AG04449 (cell line): ENCODE measurements around the gene RCAN2.

Source experiments
- CTCF ChIA-PET: fragments of 350-600 bp; formaldehyde crosslinking; extraction: SDS; loops from one replicate; lab custom pipeline; 2021; ENCODE audit warnings: antibody characterized with exemption; lab: Yijun Ruan, JAX
- POLR2A ChIA-PET: fragments of 400-600, 350-600 bp; formaldehyde crosslinking; extraction: SDS; loops from one replicate; lab custom pipeline; 2020; ENCODE audit warnings: antibody characterized with exemption, inconsistent platforms; lab: Yijun Ruan, JAX
- DNase-seq: peaks from one replicate; pipeline ENCODE4 v3.0.0-alpha.2; 2010; ENCODE audit warnings: low read depth, low spot score
- H3K4me3 ChIP-seq: 2 replicates; pipeline ENCODE4 v1.5.1; 2011; ENCODE audit warnings: low read depth, mild to moderate bottlenecking, control low read depth, low read length
- CTCF ChIP-seq: IDR thresholded peaks from one replicate; pipeline ENCODE4 v1.5.1; 2011; ENCODE audit warnings: mild to moderate bottlenecking, moderate library complexity, low read length, control low read depth, inconsistent platforms; ENCODE audit not compliant: insufficient read depth; ENCODE audit errors: missing control alignments

The RCAN2 gene

GRCh38 chr6:46299253-46299652 lies 192.0 kb downstream of the RCAN2 start:
- POLR2A ChIA-PET: no interaction called here
- TF ChIP-seq CTCF: no peak
- DNase-seq: no peak
- CTCF ChIA-PET: no interaction called here
- H3K4me3 ChIP-seq: no peak overlapping the region

GRCh38 chr6:46296586-46296985 lies 194.7 kb downstream of the RCAN2 start:
- POLR2A ChIA-PET: no interaction called here
- no peak overlapping the region for H3K4me3 ChIP-seq
- no peak for TF ChIP-seq CTCF
- no peak for DNase-seq
- CTCF ChIA-PET: no interaction called here

- CTCF ChIA-PET: no interaction called here
- H3K4me3 ChIP-seq: no peak overlapping the region
- POLR2A ChIA-PET: no interaction called here
- TF ChIP-seq CTCF: no peak
- no peak for DNase-seq
Measured at GRCh38 chr6:46293641-46294316, 197.5 kb downstream of the RCAN2 start.

GRCh38 chr6:46291880-46292279 lies 199.4 kb downstream of the RCAN2 start:
- no peak overlapping the region for H3K4me3 ChIP-seq
- DNase-seq: no peak
- TF ChIP-seq CTCF: no peak
- ChIA-PET POLR2A (no interaction called here), CTCF (no interaction called here)

GRCh38 chr6:46291275-46291633 lies 200.0 kb downstream of the RCAN2 start:
- H3K4me3 ChIP-seq: no peak overlapping the region
- no peak for TF ChIP-seq CTCF
- CTCF ChIA-PET: no interaction called here
- DNase-seq: no peak
- POLR2A ChIA-PET: no interaction called here

- CTCF ChIA-PET: no interaction called here
- DNase-seq: no peak
- POLR2A ChIA-PET: no interaction called here
- no peak overlapping the region for H3K4me3 ChIP-seq
- no peak for TF ChIP-seq CTCF
Measured at GRCh38 chr6:46290421-46291274, 200.6 kb downstream of the RCAN2 start.
